Astrocyte (in vitro differentiated cells and primary cell): ENCODE results near the gene PCSK2. TPM values are rescaled to one million over a fixed set of nuclear protein-coding genes. Genes with fewer than 3 reads are reported as not detected.

Experiments
- DNase-seq: peaks from one replicate; pipeline ENCODE4 v3.0.0-alpha.2; 2010; ENCODE audit warnings: low read depth
- FAIRE-seq: peaks from 2 replicates; lab custom pipeline; 2011; peaks lifted over from hg19 to GRCh38; lab: Jason Lieb, UNC
- H2AFZ ChIP-seq: 2 replicates; pipeline ENCODE4 v1.6.0; 2012; ENCODE audit warnings: low read depth, low read length, inconsistent platforms
- H3K27ac ChIP-seq: 2 replicates; pipeline ENCODE4 v1.5.1; 2011; ENCODE audit warnings: low read depth, low read length, inconsistent platforms
- H3K27me3 ChIP-seq: 2 replicates; pipeline ENCODE4 v1.6.0; 2011; ENCODE audit warnings: low read length, inconsistent platforms; ENCODE audit not compliant: insufficient read depth
- H3K36me3 ChIP-seq: 2 replicates; pipeline ENCODE4 v1.5.1; 2011; ENCODE audit warnings: low read length, inconsistent platforms; ENCODE audit not compliant: insufficient read depth
- H3K4me1 ChIP-seq: 2 replicates; pipeline ENCODE4 v1.5.1; 2011; ENCODE audit warnings: low read length, inconsistent platforms; ENCODE audit not compliant: insufficient read depth
- H3K4me2 ChIP-seq: 2 replicates; pipeline ENCODE4 v1.6.0; 2012; ENCODE audit warnings: low read length, inconsistent platforms
- H3K4me3 ChIP-seq: 2 replicates; pipeline ENCODE4 v1.5.1; 2011; ENCODE audit warnings: low read depth, mild to moderate bottlenecking, low read length, inconsistent platforms; ENCODE audit not compliant: insufficient read depth
- H3K79me2 ChIP-seq: 2 replicates; pipeline ENCODE4 v1.6.0; 2012; ENCODE audit warnings: mild to moderate bottlenecking, low read length, inconsistent platforms; ENCODE audit not compliant: insufficient read depth
- H3K9ac ChIP-seq: 2 replicates; pipeline ENCODE4 v1.6.0; 2012; ENCODE audit warnings: mild to moderate bottlenecking, low read length, inconsistent platforms
- H3K9me3 ChIP-seq: 2 replicates; pipeline ENCODE4 v1.5.1; 2012; ENCODE audit warnings: low read depth, mild to moderate bottlenecking, low read length, inconsistent platforms; ENCODE audit not compliant: insufficient read depth
- H4K20me1 ChIP-seq: 2 replicates; pipeline ENCODE4 v1.6.0; 2012; ENCODE audit warnings: low read length, inconsistent platforms; ENCODE audit not compliant: insufficient read depth
- H3K27ac Mint-ChIP-seq: one replicate; pipeline ENCODE4 v1.8.0; 2021; ENCODE audit warnings: mild to moderate bottlenecking, mixed read lengths; ENCODE audit not compliant: unreplicated experiment
- H3K27me3 Mint-ChIP-seq: one replicate; pipeline ENCODE4 v1.8.0; 2021; ENCODE audit warnings: low read depth, mixed read lengths; ENCODE audit not compliant: unreplicated experiment
- H3K36me3 Mint-ChIP-seq: one replicate; pipeline ENCODE4 v1.8.0; 2021; ENCODE audit warnings: low read depth, mixed read lengths; ENCODE audit not compliant: unreplicated experiment
- H3K4me1 Mint-ChIP-seq: one replicate; pipeline ENCODE4 v1.8.0; 2021; ENCODE audit warnings: low read depth, mixed read lengths; ENCODE audit not compliant: unreplicated experiment
- H3K4me3 Mint-ChIP-seq: one replicate; pipeline ENCODE4 v1.8.0; 2021; ENCODE audit warnings: mild to moderate bottlenecking, moderate library complexity, mixed read lengths; ENCODE audit not compliant: unreplicated experiment
- H3K9me3 Mint-ChIP-seq: one replicate; pipeline ENCODE4 v1.8.0; 2021; ENCODE audit warnings: mild to moderate bottlenecking, mixed read lengths; ENCODE audit not compliant: unreplicated experiment
- CTCF ChIP-seq: IDR thresholded peaks from 2 replicates; pipeline ENCODE4 v1.5.1; 2011; ENCODE audit warnings: low read depth, mild to moderate bottlenecking, inconsistent platforms, low read length, moderate library complexity; ENCODE audit not compliant: insufficient read depth
- EZH2 ChIP-seq: IDR thresholded peaks from 2 replicates; pipeline ENCODE4 v1.6.1; 2012; ENCODE audit warnings: mild to moderate bottlenecking, low read length, inconsistent platforms; ENCODE audit not compliant: insufficient read depth
- total RNA-seq: library from RNA; stranded (reverse); gene quantifications from 2 replicates; pipeline ENCODE4 v1.2.1, GENCODE V29; 2021

Gene PCSK2
- total RNA-seq, 1 donor from 2014 or later = not detected

DNA sequence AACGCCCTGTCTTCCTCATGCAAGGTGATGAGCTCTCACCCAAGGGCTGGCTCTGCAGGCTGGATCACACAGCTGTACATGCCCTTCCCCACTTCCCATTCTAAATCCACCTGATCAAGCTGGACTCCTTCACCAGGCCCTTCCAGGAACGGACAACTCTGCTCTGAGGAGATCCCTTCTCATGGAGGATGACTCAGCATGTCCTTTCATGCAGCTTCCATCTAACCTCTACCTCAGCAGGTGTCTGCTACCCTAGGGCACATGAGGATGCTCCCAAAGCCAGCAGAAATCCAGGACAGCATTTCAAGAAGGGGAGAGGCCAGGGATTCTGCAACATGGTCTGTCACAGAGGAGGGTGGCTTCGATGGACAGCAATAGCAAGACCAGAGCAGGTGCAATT lies 61.2 kb downstream of the PCSK2 start:
- DNase-seq (no peak), FAIRE-seq (no peak)
- no peak overlapping the region for H3K27ac ChIP-seq
- H3K27me3 Mint-ChIP-seq = peaks cover 5% of the 10 kb centered on the region
- H3K4me1 ChIP-seq = no peaks in the 10 kb centered on the region
- H3K4me3 Mint-ChIP-seq = no peak overlapping the region
- no peak overlapping the region for H3K27ac Mint-ChIP-seq
- H3K9me3 ChIP-seq = no peaks in the 10 kb centered on the region
- no peaks in the 10 kb centered on the region for H3K9me3 Mint-ChIP-seq
- H3K4me1 Mint-ChIP-seq = no peaks in the 10 kb centered on the region
- no peaks in the 10 kb centered on the region for H3K36me3 ChIP-seq
- H3K36me3 Mint-ChIP-seq = no peaks in the 10 kb centered on the region
- no peaks in the 10 kb centered on the region for H4K20me1 ChIP-seq
- no peaks in the 10 kb centered on the region for H3K79me2 ChIP-seq
- H3K9ac ChIP-seq = no peak overlapping the region
- no peak overlapping the region for H3K4me2 ChIP-seq
- H2AFZ ChIP-seq = no peak overlapping the region
- no peak overlapping the region for H3K4me3 ChIP-seq
- TF ChIP-seq CTCF (no peak), EZH2 (no peak)
- no peaks in the 10 kb centered on the region for H3K27me3 ChIP-seq

DNA sequence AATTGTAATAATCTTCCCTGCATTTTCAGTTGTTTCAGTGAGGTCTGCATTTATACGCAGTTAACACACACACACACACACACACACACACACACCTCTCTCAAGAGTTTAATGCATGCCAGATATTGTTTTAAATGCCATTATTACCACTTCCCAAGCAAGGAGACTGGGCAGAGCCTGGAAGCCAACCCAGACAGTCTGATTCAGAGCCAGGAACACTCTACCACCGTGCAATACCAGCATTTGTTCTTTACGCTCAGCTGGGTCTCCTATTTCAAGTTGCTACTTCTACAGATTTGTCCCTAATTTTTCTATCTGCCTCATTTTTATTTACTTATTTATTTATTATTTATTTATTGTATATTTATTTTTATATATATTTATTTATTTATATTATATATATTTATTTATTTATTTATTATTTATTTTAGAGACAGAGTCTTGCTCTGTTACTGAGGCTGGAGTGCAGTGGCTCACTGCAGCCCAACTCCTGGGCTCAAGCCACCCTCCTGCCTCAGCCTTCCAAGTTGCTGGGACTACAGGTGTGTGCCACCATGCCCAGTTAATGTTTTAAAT lies 68.4 kb downstream of the PCSK2 start:
- Histone ChIP-seq H3K27me3 (no peaks in the 10 kb centered on the region), H3K27ac (no peak overlapping the region), H3K9ac (no peak overlapping the region), H3K36me3 (no peaks in the 10 kb centered on the region), H3K4me2 (no peak overlapping the region), H3K79me2 (no peaks in the 10 kb centered on the region), H2AFZ (no peak overlapping the region), H4K20me1 (no peaks in the 10 kb centered on the region), H3K4me1 (no peaks in the 10 kb centered on the region), H3K9me3 (no peaks in the 10 kb centered on the region), H3K4me3 (no peak overlapping the region)
- no peak for DNase-seq
- Mint-ChIP-seq H3K36me3 (no peaks in the 10 kb centered on the region), H3K27me3 (no peaks in the 10 kb centered on the region), H3K4me1 (no peaks in the 10 kb centered on the region), H3K4me3 (no peak overlapping the region), H3K27ac (no peak overlapping the region), H3K9me3 (no peaks in the 10 kb centered on the region)
- FAIRE-seq = no peak
- TF ChIP-seq EZH2 = no peak
- TF ChIP-seq CTCF = no peak

DNA sequence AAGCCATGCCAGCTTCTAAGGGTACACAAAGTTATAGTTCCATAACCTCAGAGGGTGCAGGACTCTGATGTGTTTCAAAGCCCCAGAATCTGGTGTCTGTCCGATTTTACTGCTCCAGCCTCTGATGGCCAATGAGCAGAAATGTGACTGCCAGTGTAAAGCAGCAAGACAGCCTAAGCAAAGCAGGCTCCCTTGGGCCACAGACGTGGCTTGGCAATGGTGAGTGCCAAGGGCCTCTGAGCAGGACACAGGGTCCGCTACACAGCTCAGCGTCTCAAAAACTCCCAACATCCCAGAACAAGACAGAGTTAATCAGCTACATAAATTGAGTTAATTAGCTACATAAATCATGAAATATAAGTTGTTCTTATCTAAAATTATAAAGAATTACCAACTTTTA lies 69.2 kb downstream of the PCSK2 start:
- H3K27ac Mint-ChIP-seq = no peak overlapping the region
- no peaks in the 10 kb centered on the region for H3K9me3 Mint-ChIP-seq
- no peak for FAIRE-seq
- no peak overlapping the region for H3K4me3 Mint-ChIP-seq
- TF ChIP-seq CTCF = no peak
- no peak for TF ChIP-seq EZH2
- Histone ChIP-seq H3K9me3 (no peaks in the 10 kb centered on the region), H3K9ac (no peak overlapping the region), H2AFZ (no peak overlapping the region), H3K79me2 (no peaks in the 10 kb centered on the region), H4K20me1 (no peaks in the 10 kb centered on the region), H3K36me3 (no peaks in the 10 kb centered on the region), H3K4me2 (no peak overlapping the region), H3K4me3 (no peak overlapping the region), H3K4me1 (no peaks in the 10 kb centered on the region), H3K27ac (no peak overlapping the region), H3K27me3 (no peaks in the 10 kb centered on the region)
- no peaks in the 10 kb centered on the region for H3K4me1 Mint-ChIP-seq
- no peak for DNase-seq
- no peaks in the 10 kb centered on the region for H3K27me3 Mint-ChIP-seq
- H3K36me3 Mint-ChIP-seq = no peaks in the 10 kb centered on the region
